Erythroblast (primary cell): ENCODE measurements around the gene CSK.

Experiments
- GATA1 ChIP-seq: IDR thresholded peaks from 2 replicates; pipeline ENCODE4 v1.6.1; 2011; ENCODE audit warnings: low read depth, mild to moderate bottlenecking, control low read depth, low read length, moderate library complexity
- POLR2A ChIP-seq: IDR thresholded peaks from 2 replicates; pipeline ENCODE4 v1.6.1; 2011; ENCODE audit warnings: mild to moderate bottlenecking, low read length

DNA sequence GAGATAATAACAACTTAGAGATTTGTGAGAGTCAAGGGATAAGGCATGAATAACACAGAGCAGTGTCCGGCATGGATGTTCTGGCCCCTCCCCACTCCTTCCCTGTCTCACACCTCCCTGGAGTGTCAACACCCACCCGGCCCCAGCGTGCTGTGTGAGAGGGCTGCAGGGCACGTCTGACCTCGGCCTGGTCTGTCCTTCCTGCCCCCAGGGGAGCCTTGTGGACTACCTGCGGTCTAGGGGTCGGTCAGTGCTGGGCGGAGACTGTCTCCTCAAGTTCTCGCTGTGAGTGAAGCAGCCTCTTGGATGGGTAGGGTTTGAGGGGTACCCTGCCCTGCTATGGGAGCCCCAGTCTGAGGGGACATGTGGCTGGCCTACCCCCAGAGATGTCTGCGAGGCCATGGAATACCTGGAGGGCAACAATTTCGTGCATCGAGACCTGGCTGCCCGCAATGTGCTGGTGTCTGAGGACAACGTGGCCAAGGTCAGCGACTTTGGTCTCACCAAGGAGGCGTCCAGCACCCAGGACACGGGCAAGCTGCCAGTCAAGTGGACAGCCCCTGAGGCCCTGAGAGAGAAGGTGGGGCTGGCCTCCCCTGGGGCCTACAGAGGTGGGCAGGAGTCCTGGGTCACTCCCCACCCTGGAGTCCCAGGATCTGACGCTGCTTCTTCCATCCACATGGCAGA, 19.6 kb downstream of the CSK start:
- TF ChIP-seq POLR2A, result no peak
- no peak for TF ChIP-seq GATA1
